GM19452 (cell line): ENCODE measurements around the gene PIGK.
"Not testable (repeated sequence)": the region's sequence is repeated elsewhere in the genome, so short reads cannot be mapped to it uniquely, and the experiment has no call there.

Experiments used
- ATAC-seq: cut with Tn5 transposase; IDR thresholded peaks from one replicate; pipeline ENCODE4 v1.9.1; 2021; ENCODE audit not compliant: unreplicated experiment

PIGK gene

DNA sequence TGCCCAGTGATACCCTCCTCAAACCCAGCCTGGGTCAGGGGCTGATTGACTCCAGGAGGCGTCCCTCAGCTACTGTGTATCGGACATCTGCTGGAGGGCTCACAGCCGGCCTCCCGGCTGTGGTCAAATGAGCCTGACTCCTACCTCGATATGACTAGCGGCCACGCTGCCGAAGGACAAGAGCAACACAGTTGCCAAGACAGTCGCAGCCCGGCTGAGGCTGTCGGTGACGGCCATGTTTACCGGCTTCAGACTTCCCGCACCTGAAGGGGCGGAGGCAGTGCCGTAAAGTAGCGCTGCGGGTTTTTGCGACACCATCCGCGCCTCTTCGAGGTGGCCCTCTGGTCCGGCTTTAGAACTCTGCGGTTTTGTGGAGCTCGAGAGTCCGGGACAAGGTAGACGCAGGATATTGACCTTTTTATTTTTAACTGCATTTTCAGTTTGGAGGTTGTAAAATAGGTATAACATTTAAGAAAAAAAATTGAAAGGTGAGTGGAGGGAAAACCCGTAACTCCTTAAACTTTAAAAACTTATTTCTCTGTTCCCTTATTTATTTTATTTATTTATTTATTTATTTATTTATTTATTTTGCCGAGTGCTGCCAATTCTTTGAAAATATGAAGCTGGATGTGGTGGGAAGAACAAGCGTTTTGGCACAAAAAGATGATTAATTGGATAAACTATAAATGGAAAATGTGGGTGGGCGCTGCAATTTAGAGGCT is at the start of gene PIGK:
Gene PIGK, minus strand, starts transcription at position 265 of the 722 bp plus-strand sequence. Its CDS starts 28 bp downstream, at position 237.
- ATAC-seq: peak; percentile 95

DNA sequence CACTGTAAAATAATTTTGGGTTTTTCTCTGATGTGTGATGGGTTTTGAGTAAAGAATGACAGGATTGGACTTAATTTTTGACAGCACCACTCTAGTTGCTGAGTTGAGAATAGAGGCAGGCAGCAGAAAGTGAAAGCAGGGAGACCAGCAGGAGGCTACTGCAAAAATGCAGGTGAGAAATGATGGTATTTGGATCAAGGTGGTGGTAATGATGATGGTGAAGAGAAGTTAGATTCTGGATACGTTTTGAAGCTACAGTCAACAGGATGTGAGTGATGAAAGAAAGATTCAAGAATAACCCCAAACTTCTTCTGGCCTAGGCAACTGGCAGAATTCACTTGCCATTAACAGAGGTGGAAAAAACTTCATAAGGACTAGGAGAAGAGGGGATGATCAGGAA is 47.8 kb upstream of the PIGK start:
- no peak for ATAC-seq

DNA sequence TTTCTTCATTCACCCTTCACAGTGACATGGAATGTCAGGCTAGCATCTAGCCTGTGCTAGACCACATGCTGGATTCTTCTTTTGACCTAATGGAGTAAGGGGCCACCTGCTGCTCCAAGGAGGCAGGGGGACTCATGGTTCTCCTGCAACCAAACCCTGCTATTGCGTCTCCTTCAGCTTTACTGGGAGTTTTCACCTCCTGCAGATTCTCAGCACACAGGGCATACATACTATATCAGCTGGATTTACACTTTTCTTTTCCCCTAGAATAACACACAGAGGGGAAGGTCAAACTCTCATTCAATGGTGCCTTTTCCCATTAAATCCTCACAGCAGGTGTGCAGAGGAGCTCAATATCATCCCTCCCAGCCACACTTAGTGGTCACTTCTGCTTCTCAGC is 46.0 kb upstream of the PIGK start:
- no peak for ATAC-seq

DNA sequence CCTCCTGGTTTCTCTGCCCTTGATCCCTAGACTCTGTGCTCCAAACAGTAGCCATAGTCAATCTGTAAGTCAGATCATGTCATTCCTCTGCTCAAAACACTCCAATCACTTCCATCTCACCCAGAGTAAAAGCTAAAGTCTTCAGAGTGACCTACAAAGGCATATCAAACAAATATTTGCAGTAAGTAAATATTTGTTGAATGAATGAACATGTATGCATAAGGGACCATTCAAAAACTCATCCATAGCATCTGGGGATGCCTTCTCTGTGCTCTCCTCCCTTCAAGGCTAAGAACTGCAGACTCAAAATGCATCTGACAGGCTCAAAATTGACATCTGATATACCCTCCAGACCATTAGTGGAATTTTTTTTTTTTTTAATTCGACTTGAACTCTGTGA is 44.5 kb upstream of the PIGK start:
- no peak for ATAC-seq

DNA sequence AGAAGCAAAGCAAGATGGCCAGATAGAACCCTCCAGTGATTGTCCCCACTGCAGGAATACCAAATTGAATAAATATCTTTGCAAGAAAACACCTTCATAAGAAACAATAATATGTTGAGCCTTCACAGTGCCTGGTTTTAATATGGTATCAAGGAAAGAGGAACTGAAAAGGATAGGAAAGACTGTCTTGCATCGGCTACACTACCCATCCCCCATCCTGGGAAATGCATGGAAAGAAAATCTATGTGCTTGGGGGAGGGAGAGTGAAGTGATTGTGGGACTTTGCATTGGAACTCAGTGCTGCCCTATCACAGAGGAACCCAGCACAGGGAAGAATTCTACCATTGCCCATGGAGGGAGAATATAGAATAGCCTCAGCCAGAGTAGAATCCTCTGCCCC is 34.0 kb upstream of the PIGK start:
- ATAC-seq: no peak

DNA sequence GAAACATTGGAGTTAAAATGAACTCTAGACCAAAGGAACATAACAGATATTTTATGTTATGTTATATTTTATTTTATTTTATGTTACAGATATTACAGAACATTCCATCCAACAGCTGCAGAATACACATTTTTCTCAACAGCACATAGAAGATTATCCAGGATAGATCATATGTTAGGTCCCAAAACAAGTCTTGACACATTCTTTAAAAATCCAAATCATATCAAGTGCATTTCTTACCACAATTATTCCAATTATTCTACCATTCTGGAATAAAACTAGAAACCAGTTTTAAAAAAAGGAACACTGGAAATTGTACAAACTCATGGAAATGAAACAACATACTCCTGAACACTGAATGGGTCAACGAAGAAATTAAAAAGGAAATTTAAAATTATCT is 30.9 kb upstream of the PIGK start:
- no peak for ATAC-seq

DNA sequence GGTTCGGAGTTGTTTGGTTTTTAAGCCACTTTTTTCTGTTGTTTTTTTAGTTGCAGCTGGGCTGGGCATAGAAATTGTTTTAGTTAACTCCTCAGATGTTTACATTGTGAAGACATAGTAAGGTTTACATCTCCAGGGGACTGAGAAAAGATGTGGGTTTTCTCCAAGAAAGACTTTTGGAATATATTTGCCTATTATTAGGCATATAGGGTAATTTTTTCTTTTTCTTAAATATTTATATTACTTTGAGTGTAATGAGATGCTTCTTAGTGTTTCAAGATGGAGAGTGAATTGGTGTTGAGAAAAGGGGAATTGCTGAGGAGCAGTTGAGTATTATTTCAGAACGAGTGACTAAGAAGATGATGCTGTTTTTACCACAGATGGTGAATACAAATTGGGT is 26.6 kb upstream of the PIGK start:
- no peak for ATAC-seq

DNA sequence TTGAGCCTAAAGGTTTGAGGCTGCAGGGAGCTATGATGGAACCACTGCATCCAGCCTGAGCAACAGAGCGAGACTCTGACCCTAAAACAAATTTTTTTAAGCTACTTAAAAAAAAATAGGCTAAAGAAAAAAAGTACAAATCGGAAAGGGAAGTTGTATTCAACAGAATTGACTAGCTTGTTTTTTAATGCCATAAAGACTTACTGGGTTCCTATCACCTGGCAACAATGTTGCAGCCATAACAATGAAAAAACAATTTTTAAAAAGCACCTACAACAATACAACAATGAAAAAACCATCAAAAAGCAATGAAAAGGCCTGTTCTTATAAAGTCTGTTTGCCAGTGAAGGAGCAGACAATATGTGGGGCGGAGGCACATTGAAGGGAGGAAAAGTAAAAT is 20.1 kb upstream of the PIGK start:
- no peak for ATAC-seq

DNA sequence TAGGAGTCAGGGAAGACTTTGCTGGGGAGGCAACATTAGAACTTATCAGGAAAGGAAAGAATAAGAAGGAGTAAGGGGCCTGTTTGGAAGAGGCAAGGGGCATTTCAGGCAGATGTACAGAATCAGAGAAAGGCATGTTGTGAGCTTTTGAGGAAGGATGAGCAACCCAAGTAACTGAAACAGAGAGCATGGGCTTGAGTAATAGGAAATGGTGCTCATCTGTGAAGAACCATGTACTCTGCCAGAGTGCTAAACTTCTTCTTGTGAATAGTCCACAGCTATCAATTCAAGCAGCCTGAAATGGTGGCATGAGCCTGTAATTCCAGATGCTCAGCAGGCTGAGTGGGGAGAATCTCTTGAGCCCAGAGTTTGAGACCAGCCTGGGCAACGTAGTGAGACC is 19.2 kb upstream of the PIGK start:
- ATAC-seq: no peak

DNA sequence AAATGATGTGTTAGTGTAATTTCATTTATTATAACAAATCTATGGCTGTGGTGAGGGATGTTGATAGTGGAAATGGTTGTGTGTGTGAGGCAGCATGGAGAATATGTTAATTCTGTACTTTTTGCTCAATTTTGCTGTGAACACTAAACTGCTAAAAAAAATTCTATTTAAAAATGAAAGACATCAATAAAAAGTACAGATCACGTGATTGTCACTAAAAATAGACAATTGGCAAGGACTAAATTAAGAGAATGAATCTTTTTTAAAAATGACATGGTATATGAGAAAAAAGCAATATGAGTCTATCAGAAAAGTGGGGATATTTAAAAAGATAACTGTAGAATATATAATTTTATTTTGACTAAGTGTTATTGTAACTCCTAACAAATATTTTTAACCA is 15.7 kb upstream of the PIGK start:
- no peak for ATAC-seq

DNA sequence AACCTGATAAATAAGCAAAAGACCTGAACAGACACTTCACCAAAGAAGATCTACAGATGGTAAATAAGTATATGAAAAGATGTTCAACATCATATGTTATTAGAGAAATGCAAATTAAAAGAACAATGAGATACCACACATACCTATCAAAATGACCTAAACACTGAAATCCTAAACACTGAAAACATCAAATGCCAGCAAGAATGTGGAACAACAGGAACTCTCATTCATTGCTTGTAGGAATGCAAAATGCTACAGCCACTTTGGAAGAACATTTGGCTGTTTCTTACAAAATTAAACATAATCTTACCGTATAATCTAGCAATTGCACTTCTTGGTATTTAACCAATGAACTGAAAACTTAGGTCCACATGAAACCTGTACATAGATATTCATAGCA is 14.9 kb upstream of the PIGK start:
- no peak for ATAC-seq

DNA sequence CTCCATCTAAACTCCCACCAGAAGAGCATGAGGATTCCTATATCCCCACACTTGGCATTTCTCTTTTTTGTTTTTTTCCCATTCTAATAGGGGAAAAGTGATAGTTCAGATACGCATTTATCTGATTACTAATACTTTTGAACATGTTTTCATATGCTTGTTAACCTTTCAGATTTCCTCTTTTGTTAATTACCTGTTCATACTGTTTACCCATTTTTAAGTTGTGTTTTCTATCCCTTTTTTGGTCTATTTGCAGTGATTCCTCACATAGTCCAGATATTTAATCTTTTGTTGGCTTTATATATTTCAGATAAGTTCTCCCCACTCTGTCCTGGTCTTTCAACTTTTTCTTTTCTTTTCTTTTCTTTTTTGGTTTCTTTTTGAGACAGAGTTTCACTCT is 13.6 kb upstream of the PIGK start:
- no peak for ATAC-seq

DNA sequence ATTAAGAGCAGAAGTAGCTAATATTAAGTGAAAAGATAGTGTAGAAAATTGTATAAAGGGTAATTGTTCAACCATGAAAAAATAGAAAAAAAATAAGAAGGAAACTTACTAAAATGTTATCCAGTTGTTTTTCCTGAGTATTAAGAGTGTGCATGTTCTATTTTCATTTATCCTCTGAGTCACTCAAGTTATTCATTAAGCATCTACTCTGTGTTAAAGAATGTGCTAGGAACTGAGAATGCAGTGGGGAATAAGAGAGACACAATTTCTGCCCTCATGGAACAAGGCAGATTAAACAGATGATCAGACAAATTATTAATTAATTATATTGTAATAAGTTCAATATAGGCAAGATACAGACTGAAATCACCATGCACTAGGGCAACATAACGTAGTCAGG is 10.8 kb upstream of the PIGK start:
- no peak for ATAC-seq

DNA sequence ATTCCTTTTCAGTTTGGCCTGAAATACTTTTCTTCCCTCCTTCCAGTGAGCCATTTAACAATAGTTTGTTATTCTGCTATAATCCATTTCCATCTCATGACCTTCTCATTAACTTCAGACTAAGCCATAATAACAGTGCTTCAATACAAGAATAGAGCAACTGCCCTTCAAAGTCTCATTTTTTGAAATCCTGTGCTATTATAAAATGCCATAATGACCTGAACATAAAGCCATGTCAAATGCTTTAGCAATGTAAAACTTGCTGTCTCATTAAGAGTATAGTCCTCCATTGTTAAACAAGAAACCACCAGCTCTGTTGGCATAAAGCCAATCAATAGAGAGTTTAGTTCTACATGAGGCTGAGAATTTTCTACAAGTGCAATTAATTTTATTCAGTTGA is 9.6 kb upstream of the PIGK start:
- ATAC-seq: no peak

DNA sequence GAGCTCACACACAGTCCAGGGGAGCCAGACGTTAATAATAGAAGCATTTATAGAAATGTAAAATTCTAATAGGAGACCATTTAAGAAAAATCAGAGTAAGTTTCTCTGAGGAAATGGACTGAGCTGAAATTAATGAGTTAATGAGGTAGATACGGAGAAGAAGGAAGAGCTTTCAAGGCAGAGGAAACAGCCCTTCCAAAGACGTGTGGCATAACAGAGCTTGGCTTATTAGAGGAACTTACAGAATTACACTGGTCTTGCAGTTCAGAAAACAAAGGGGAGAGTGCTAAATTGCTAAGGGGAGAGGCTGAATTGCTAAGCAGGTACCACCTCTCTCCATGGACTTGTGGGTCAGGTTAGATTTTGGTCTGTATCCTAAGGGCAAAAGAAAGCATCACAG is 8.2 kb upstream of the PIGK start:
- ATAC-seq: no peak

DNA sequence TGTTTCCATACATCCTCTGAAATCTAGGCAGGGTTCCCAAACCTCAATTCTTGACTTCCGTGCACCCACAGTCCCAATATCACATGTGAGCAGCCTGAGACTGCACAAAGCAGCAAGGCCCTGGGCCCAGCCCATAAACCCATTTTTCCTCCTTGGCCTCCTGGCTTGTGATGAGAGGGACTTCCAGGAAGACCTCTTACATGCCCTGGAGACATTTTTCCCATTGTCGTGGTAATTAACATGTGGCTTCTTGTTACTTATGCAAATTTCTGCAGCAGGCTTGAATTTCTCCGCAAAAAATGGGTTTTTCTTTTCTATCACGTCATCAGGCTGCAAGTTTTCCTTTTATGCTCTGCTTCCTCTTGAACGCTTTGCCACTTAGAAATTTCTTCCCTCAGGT is 3.3 kb upstream of the PIGK start:
- no peak for ATAC-seq

DNA sequence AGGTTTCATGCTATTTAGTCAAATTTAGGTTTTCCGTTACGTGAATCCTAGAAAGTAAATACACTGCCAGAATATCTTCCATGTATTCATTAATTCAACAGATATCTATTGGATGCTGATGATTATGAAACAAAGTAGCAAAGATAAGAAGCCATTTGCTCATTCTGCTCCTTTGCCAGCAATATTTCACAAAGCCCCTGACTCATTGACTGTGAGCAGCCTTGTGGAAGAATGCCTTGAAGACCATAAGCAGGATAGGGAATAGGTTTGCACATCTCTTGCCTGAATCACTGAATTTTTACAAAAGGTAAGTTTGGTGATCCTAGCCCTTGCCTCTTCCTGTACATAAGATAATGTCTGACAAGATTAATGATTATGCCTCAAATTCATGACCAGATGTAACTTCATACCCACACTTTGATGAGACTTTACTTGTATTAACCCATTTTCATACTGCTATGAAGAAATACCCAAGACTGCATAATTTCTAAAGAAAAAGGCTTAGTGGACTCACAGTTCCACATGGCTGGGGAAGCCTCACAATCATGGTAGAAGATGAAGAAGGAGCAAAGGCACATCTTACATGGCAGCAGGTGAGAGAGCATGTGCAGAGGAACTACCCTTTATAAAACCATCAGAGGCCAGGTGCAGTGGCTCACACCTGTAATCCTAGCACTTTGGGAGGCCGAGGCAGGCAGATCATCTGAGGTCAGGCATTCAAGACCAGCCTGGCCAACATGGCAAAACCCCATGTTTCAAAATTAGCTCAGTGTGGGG is 1.6 kb upstream of the PIGK start:
- no peak for ATAC-seq

DNA sequence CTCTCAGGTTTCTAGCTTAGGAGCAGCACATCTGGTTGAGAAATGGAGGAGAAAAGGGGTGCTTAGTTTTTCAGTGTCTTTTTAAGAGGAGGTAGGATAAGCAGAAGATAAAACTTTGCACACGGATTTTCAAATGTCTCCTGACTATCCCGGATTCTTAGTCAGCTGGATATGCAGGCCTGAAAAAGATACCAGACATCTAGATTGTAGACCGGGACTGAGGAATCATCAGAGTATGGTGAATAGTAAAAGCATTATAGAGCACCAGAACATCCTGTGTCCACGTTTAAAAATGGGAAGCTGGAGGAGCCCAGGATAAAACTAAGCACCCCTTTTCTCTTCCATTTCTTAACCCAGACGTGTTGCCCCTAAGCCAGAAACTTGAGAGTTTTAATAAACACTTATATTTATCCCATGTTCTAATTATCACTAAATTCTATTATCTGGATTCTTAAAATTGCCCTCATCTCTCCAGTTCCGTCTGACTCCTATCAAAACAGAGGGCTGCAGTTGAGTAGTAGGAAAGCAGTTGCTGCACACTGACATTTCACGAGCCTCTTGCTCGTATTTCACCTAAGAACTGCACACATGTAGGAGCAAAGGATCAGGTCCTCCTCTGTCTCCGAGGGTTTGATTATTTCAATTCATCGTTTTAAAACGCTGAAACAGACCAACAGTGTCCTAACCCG is 609 bp downstream of the PIGK start:
- ATAC-seq: peak; percentile 37

DNA sequence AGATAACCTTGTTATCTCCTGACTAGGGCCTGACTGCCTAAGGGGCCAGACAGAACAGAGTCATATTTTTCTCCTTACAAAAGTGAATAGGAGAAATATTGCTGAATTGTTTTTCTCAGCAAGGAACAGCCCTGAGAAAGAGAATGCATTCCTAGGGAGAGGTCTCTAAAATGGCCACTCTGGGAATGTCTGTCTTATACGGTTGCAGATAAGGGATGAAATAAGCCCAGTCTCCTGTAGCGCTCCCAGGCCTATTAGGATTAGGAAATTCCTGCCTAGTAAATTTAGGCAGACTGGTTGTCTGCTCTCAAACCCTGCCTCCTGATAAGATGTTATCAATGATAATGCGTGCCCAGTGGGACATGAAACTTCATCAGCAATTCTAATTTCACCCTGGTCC is 15.2 kb downstream of the PIGK start:
- not testable (repeated sequence) for ATAC-seq

DNA sequence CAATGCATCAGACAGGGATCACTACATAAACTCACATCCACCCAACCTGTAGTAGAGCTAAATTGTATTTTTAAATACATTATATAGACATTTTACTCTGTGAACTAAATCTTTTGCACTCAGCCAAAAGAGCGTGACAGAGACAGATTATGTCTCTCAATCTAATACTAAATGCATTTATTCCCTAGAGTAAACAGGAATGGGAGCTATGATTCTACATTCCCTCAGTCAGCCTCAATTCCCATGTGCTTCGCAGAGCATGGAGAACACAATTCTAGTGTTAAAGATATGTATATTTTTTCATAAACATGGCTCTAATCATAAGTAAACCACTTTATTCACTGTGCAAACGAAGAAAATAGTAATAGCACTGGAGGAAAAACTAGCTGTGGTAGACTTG is 16.5 kb downstream of the PIGK start:
- no peak for ATAC-seq

DNA sequence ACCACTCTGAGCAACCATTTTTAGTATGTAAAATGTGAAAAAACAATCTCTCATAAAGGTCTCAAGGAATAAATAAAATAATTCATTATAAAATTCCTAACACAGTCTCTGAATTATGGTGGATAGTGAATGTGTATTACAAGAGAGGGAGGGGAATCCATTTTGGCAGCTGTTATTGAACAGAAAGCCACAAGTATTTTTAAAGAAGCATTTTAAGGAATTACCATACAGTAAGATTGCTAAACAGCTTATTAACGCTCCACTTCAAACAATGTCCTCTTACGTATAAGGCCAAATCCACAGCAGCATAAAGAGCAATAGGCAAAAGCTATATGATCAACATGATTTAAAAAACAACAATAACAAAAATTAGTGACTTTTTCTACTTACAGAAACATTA is 18.4 kb downstream of the PIGK start:
- no peak for ATAC-seq

DNA sequence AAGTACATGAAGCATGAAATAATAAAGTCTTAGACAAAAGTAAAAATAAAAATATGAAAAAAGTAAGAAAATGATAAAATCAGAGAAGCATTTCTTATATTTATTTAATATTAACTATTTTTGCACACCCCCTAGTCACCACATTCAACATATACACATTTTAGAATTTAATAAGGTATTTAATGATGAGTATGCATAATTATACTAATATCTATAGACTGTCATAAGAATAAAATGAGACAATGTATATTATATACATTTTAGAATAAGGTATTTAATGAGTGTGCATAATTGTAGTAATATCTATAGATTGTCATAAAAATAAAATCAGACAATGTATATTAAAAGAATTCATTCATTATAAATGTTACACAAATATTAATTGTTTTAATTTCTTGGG is 18.9 kb downstream of the PIGK start:
- no peak for ATAC-seq
